GM23248 (cell line): ENCODE measurements around the gene TAOK1. TPM values are rescaled to one million over a fixed set of nuclear protein-coding genes. Genes with fewer than 3 reads are reported as not detected.
"Not testable (repeated sequence)": the region's sequence is repeated elsewhere in the genome, so short reads cannot be mapped to it uniquely, and the experiment has no call there.

Source experiments
- DNase-seq: peaks from one replicate; pipeline ENCODE4 v3.0.0-alpha.2; 2015
- H2AFZ ChIP-seq: fragments of 200-600 bp; sonication (generic); 2 replicates; pipeline ENCODE4 v1.6.1; 2016; ENCODE audit warnings: antibody characterized with exemption
- H3F3A ChIP-seq: fragments of 200-600 bp; sonication (generic); 2 replicates; pipeline ENCODE4 v1.6.1; 2016; ENCODE audit warnings: mild to moderate bottlenecking, antibody characterized with exemption, mixed run types; ENCODE audit not compliant: insufficient read depth
- H3K27ac ChIP-seq: fragments of 200-600 bp; sonication (generic); 2 replicates; pipeline ENCODE4 v1.5.1; 2016; ENCODE audit warnings: mild to moderate bottlenecking
- H3K27me3 ChIP-seq: fragments of 200-600 bp; sonication (generic); replicated peaks from 2 replicates; pipeline ENCODE4 v1.6.1; 2016; ENCODE audit warnings: mild to moderate bottlenecking; ENCODE audit not compliant: insufficient read depth
- H3K36me3 ChIP-seq: fragments of 200-600 bp; sonication (generic); 2 replicates; pipeline ENCODE4 v1.6.1; 2016; ENCODE audit warnings: low read depth, mild to moderate bottlenecking
- H3K4me1 ChIP-seq: fragments of 200-600 bp; sonication (generic); 2 replicates; pipeline ENCODE4 v1.6.1; 2016; ENCODE audit warnings: mild to moderate bottlenecking; ENCODE audit not compliant: insufficient read depth
- H3K4me2 ChIP-seq: fragments of 200-600 bp; sonication (generic); one replicate; pipeline ENCODE4 v1.6.1; 2016; ENCODE audit warnings: mild to moderate bottlenecking; ENCODE audit not compliant: unreplicated experiment
- H3K4me3 ChIP-seq: fragments of 200-600 bp; sonication (generic); 2 replicates; pipeline ENCODE4 v1.5.1; 2016; ENCODE audit warnings: mild to moderate bottlenecking
- H3K79me2 ChIP-seq: fragments of 200-600 bp; sonication (generic); 2 replicates; pipeline ENCODE4 v1.6.1; 2016; ENCODE audit warnings: mild to moderate bottlenecking; ENCODE audit not compliant: insufficient read depth
- H3K9ac ChIP-seq: fragments of 200-600 bp; sonication (generic); 2 replicates; pipeline ENCODE4 v1.6.1; 2016; ENCODE audit warnings: mild to moderate bottlenecking
- H3K9me2 ChIP-seq: fragments of 200-600 bp; sonication (generic); 2 replicates; pipeline ENCODE4 v1.6.1; 2016; ENCODE audit warnings: mixed run types, mild to moderate bottlenecking, moderate library complexity; ENCODE audit not compliant: insufficient read depth
- H3K9me3 ChIP-seq: fragments of 200-600 bp; sonication (generic); one replicate; pipeline ENCODE4 v1.6.1; 2017; ENCODE audit warnings: low read depth
- H4K20me1 ChIP-seq: fragments of 200-600 bp; sonication (generic); 2 replicates; pipeline ENCODE4 v1.6.0; 2016; ENCODE audit not compliant: insufficient read depth
- EZH2 ChIP-seq: fragments of 200-600 bp; sonication (generic); IDR thresholded peaks from 2 replicates; pipeline ENCODE4 v1.6.1; 2018; ENCODE audit warnings: antibody characterized with exemption, mild to moderate bottlenecking; ENCODE audit not compliant: insufficient read depth, poor library complexity, severe bottlenecking
- EZH2phosphoT487 ChIP-seq: fragments of 200-600 bp; sonication (generic); IDR thresholded peaks from 2 replicates; pipeline ENCODE4 v1.6.1; 2018; ENCODE audit warnings: antibody characterized with exemption, moderate library complexity, mild to moderate bottlenecking, low read depth; ENCODE audit not compliant: insufficient read depth
- WGBS, 2 experiments: methylation state at CpG; one replicate each; pipeline ENCODE4 v1.1.6; 2015 to 2017; ENCODE audit warnings: low lambda C conversion rate in 2 of 2, low coverage in 1 of 2; ENCODE audit errors: missing lambda C conversion rate in 2 of 2; 5-methylcytosine and 5-hydroxymethylcytosine counted together
- in situ Hi-C: fragments of 300-500 bp; cut with MboI; formaldehyde crosslinking; loops from 2 replicates; pipeline ENCODE4 v1.15.0; 2020
- polyA plus RNA-seq: library from polyadenylated mRNA; unstranded; fragments of >200 nt; fragmentation: Nextera tagmentation; extraction: Ambion mirVana; gene quantifications from 2 replicates; pipeline ENCODE4 v1.2.1, GENCODE V29; 2016
- total RNA-seq: library from RNA; depleted of rRNA; stranded (reverse); fragments of >200 nt; shearing (Covaris generic); gene quantifications from 2 replicates; pipeline ENCODE4 v1.2.3, GENCODE V29; 2014

TAOK1 gene
- total and polyA plus RNA-seq, 2 experiments from 2014 or later = 7.6 to 49.9 TPM

- in situ Hi-C loops = no loop called here
- Histone ChIP-seq H3K79me2 (no peaks in the 10 kb centered on the region), H3K4me1 (0 out of 2 replicates have a peak, but pooled peaks cover 3% of the 10 kb centered on the region), H4K20me1 (no peaks in the 10 kb centered on the region), H3K27ac (no peak overlapping the region), H2AFZ (no peak overlapping the region), H3F3A (peaks cover 12% of the 10 kb centered on the region), H3K9me2 (no peaks in the 10 kb centered on the region), H3K27me3 (peaks cover 14% of the 10 kb centered on the region), H3K36me3 (no peaks in the 10 kb centered on the region), H3K9ac (no peak overlapping the region), H3K4me2 (no peak overlapping the region), H3K9me3 (no peaks in the 10 kb centered on the region), H3K4me3 (no peak overlapping the region)
- DNase-seq = no peak
- 36 to 56% methylated on average over 3 of the region's 3 CpGs for WGBS, 2 experiments
- TF ChIP-seq EZH2 (no peak), EZH2phosphoT487 (no peak)
Measured at GRCh38 chr17:29345066-29345465, 45.1 kb upstream of the TAOK1 start.

GRCh38 chr17:29345470-29345869, 44.7 kb upstream of the TAOK1 start:
- Histone ChIP-seq H3F3A (peaks cover 12% of the 10 kb centered on the region), H3K27me3 (peaks cover 14% of the 10 kb centered on the region)
- H3K79me2 ChIP-seq, H2AFZ ChIP-seq, DNase-seq, H3K9me2 ChIP-seq, H3K9ac ChIP-seq, H4K20me1 ChIP-seq, H3K4me3 ChIP-seq, H3K4me1 ChIP-seq, H3K36me3 ChIP-seq, H3K4me2 ChIP-seq, H3K9me3 ChIP-seq, in situ Hi-C loops, H3K27ac ChIP-seq: not testable (repeated sequence)
- 83 to 87% methylated on average over 11 of the region's 11 CpGs for WGBS, 2 experiments

- peaks cover 14% of the 10 kb centered on the region for H3K27me3 ChIP-seq
- no peaks in the 10 kb centered on the region for H4K20me1 ChIP-seq
- H3F3A ChIP-seq = peaks cover 12% of the 10 kb centered on the region
- WGBS, 2 experiments = 83 to 88% methylated on average over 6 of the region's 6 CpGs
- H3K4me1 ChIP-seq = 0 out of 2 replicates have a peak, but pooled peaks cover 3% of the 10 kb centered on the region
- no peaks in the 10 kb centered on the region for H3K79me2 ChIP-seq
- in situ Hi-C loops = no loop called here
- H3K36me3 ChIP-seq = no peaks in the 10 kb centered on the region
- DNase-seq = no peak
- H3K27ac ChIP-seq = no peak overlapping the region
- no peaks in the 10 kb centered on the region for H3K9me2 ChIP-seq
- no peak overlapping the region for H2AFZ ChIP-seq
- H3K4me3 ChIP-seq = no peak overlapping the region
- H3K4me2 ChIP-seq = no peak overlapping the region
- no peak overlapping the region for H3K9ac ChIP-seq
- TF ChIP-seq EZH2phosphoT487 = no peak
- TF ChIP-seq EZH2 = no peak
- no peaks in the 10 kb centered on the region for H3K9me3 ChIP-seq
Measured at GRCh38 chr17:29346462-29346861, 43.7 kb upstream of the TAOK1 start.

- 32 to 38% methylated on average over 3 of the region's 3 CpGs for WGBS, 2 experiments
- Histone ChIP-seq H3K4me2 (peak overlapping the region; percentile 59), H3K27me3 (peaks cover 10% of the 10 kb centered on the region), H3K9ac (0 out of 2 replicates have a peak overlapping the region, but pooled peaks have one; percentile 32), H2AFZ (peak overlapping the region; percentile 38), H3K36me3 (no peaks in the 10 kb centered on the region), H3K9me3 (no peaks in the 10 kb centered on the region), H3K27ac (peak overlapping the region; percentile 47), H3K4me1 (0 out of 2 replicates have a peak, but pooled peaks cover 3% of the 10 kb centered on the region), H3K79me2 (no peaks in the 10 kb centered on the region), H3K4me3 (peak overlapping the region; percentile 50), H3F3A (peaks cover 12% of the 10 kb centered on the region), H3K9me2 (no peaks in the 10 kb centered on the region), H4K20me1 (no peaks in the 10 kb centered on the region)
- peak; percentile 79 for DNase-seq
- in situ Hi-C loops = no loop called here
- no peak for TF ChIP-seq EZH2phosphoT487
- no peak for TF ChIP-seq EZH2
Measured at GRCh38 chr17:29347831-29348629, 42.1 kb upstream of the TAOK1 start.
